HG02852 (cell line): ENCODE results near the gene SPOPL.
A peak's percentile ranks its signal among the peaks of the same experiment; 100 is the strongest.

ENCODE experiments used
- ATAC-seq: cut with Tn5 transposase; IDR thresholded peaks from one replicate; pipeline ENCODE4 v1.9.1; 2021; ENCODE audit warnings: mild to moderate bottlenecking, moderate library complexity; ENCODE audit not compliant: unreplicated experiment

Gene SPOPL

GRCh38 chr2:138493334-138493733 is 8.2 kb upstream of the SPOPL start:
- ATAC-seq = no peak

GRCh38 chr2:138494265-138494966 is 7.2 kb upstream of the SPOPL start:
- ATAC-seq = no peak

GRCh38 chr2:138495384-138495783 is 6.2 kb upstream of the SPOPL start:
- ATAC-seq = no peak

GRCh38 chr2:138496096-138496651 is 5.4 kb upstream of the SPOPL start:
- no peak for ATAC-seq

- ATAC-seq = no peak
Observed at GRCh38 chr2:138497294-138497693, 4.3 kb upstream of the SPOPL start.

- no peak for ATAC-seq
Observed at GRCh38 chr2:138499684-138500083, 1.9 kb upstream of the SPOPL start.

GRCh38 chr2:138500592-138501424 is 762 bp upstream of the SPOPL start:
- peak; percentile 12 for ATAC-seq

- ATAC-seq = no peak
Observed at GRCh38 chr2:138502255-138503086, 901 bp downstream of the SPOPL start.

GRCh38 chr2:138503087-138503442 is 1.5 kb downstream of the SPOPL start:
- ATAC-seq = no peak

GRCh38 chr2:138503652-138504051 is 2.1 kb downstream of the SPOPL start:
- ATAC-seq = no peak

- ATAC-seq = no peak
Observed at GRCh38 chr2:138504092-138504491, 2.5 kb downstream of the SPOPL start.

- peak; percentile 31 for ATAC-seq
Observed at GRCh38 chr2:138504546-138505235, 3.1 kb downstream of the SPOPL start.

GRCh38 chr2:138507267-138507666 is 5.7 kb downstream of the SPOPL start:
- ATAC-seq = no peak

- no peak for ATAC-seq
Observed at GRCh38 chr2:138510319-138510718, 8.7 kb downstream of the SPOPL start.

GRCh38 chr2:138512672-138513071 is 11.1 kb downstream of the SPOPL start:
- ATAC-seq = no peak

- ATAC-seq = no peak
Observed at GRCh38 chr2:138514173-138514572, 12.6 kb downstream of the SPOPL start.

- no peak for ATAC-seq
Observed at GRCh38 chr2:138515092-138515491, 13.5 kb downstream of the SPOPL start.

GRCh38 chr2:138516030-138516704 is 14.6 kb downstream of the SPOPL start:
- no peak for ATAC-seq

- ATAC-seq = no peak
Observed at GRCh38 chr2:138518860-138519259, 17.3 kb downstream of the SPOPL start.

GRCh38 chr2:138521821-138522220 is 20.3 kb downstream of the SPOPL start:
- ATAC-seq = no peak
